HG03135 (cell line): ENCODE data around the gene MACROD2.

Source experiments
- ATAC-seq: cut with Tn5 transposase; IDR thresholded peaks from one replicate; pipeline ENCODE4 v1.9.1; 2021; ENCODE audit warnings: mild to moderate bottlenecking, moderate library complexity; ENCODE audit not compliant: unreplicated experiment

Gene MACROD2

GRCh38 chr20:15619341-15619740, 1624.0 kb downstream of the MACROD2 start:
- ATAC-seq: no peak

- no peak for ATAC-seq
These were observed 1624.5 kb downstream of the MACROD2 start for GRCh38 chr20:15619816-15620215.

GRCh38 chr20:15622368-15622767, 1627.1 kb downstream of the MACROD2 start:
- no peak for ATAC-seq

GRCh38 chr20:15623215-15623614, 1627.9 kb downstream of the MACROD2 start:
- ATAC-seq: no peak

- ATAC-seq: no peak
These were observed 1630.7 kb downstream of the MACROD2 start for GRCh38 chr20:15625981-15626380.

GRCh38 chr20:15627089-15627488, 1631.8 kb downstream of the MACROD2 start:
- no peak for ATAC-seq

- ATAC-seq: no peak
These were observed 1632.2 kb downstream of the MACROD2 start for GRCh38 chr20:15627501-15627903.

- no peak for ATAC-seq
These were observed 1633.6 kb downstream of the MACROD2 start for GRCh38 chr20:15628851-15629353.

GRCh38 chr20:15630360-15630759, 1635.0 kb downstream of the MACROD2 start:
- ATAC-seq: no peak

- no peak for ATAC-seq
These were observed 1637.4 kb downstream of the MACROD2 start for GRCh38 chr20:15632680-15633079.

GRCh38 chr20:15634102-15634501, 1638.8 kb downstream of the MACROD2 start:
- no peak for ATAC-seq

- no peak for ATAC-seq
These were observed 1642.2 kb downstream of the MACROD2 start for GRCh38 chr20:15637546-15637945.

- ATAC-seq: no peak
These were observed 1642.8 kb downstream of the MACROD2 start for GRCh38 chr20:15637950-15638754.

GRCh38 chr20:15638816-15639215, 1643.5 kb downstream of the MACROD2 start:
- no peak for ATAC-seq

GRCh38 chr20:15639839-15640238, 1644.5 kb downstream of the MACROD2 start:
- ATAC-seq: no peak

GRCh38 chr20:15642109-15642508, 1646.8 kb downstream of the MACROD2 start:
- ATAC-seq: no peak

- no peak for ATAC-seq
These were observed 1647.4 kb downstream of the MACROD2 start for GRCh38 chr20:15642676-15643075.

GRCh38 chr20:15643713-15644112, 1648.4 kb downstream of the MACROD2 start:
- ATAC-seq: no peak

- ATAC-seq: no peak
These were observed 1650.5 kb downstream of the MACROD2 start for GRCh38 chr20:15645816-15646215.

- ATAC-seq: no peak
These were observed 1658.3 kb downstream of the MACROD2 start for GRCh38 chr20:15653396-15654207.

GRCh38 chr20:15654208-15654649, 1658.9 kb downstream of the MACROD2 start:
- peak; percentile 100 for ATAC-seq
